HG03060 (cell line): ENCODE results near the gene BEST4.
"Not testable (repeated sequence)": the region's sequence is repeated elsewhere in the genome, so short reads cannot be mapped to it uniquely, and the experiment has no call there.

Experiments
- ATAC-seq: cut with Tn5 transposase; IDR thresholded peaks from one replicate; pipeline ENCODE4 v1.9.1; 2021; ENCODE audit warnings: low read depth, moderate number of reproducible peaks; ENCODE audit not compliant: unreplicated experiment

BEST4 gene

DNA sequence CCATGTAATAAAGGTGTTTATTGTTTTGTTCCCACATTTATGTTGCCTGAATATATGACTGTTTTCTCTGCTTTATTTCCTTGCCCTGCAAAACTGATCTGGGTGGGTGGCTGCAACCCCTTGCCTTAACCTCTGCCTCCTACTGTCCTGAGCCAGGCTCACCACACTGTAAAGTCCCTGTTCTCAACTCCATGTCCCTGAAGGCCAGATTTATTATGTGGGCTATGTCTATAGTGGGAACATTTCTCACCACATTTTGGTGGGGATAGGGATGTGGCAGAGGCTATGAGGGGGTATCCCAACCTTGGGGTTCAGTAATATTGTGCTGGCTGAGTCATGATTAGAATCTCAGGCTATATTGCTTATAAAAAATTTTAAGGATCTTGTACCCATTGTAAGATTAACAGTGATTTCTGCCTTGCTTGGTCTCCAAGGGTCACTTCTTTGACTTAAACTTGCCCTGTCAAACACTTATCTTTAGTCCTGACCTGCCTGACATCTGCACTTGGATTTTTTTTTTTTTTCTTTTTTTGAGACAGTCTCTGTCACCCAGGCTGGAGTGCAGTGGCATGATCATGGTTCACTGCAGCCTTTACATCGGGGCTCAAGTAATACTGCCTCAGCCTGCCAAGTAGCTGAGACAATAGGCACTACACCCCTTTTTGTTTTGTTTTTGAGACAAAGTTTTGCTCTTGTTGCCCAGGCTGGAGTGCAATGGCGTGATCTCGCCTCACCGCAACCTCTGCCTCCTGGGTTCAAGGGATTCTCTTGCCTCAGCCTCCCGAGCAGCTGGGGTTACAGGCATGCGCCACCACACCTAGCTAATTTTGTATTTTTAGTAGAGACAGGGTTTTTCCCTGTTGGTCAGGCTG is 9.0 kb downstream of the BEST4 start:
- ATAC-seq = no peak

GRCh38 chr1:44777969-44778635 is 9.9 kb downstream of the BEST4 start:
- ATAC-seq = no peak

DNA sequence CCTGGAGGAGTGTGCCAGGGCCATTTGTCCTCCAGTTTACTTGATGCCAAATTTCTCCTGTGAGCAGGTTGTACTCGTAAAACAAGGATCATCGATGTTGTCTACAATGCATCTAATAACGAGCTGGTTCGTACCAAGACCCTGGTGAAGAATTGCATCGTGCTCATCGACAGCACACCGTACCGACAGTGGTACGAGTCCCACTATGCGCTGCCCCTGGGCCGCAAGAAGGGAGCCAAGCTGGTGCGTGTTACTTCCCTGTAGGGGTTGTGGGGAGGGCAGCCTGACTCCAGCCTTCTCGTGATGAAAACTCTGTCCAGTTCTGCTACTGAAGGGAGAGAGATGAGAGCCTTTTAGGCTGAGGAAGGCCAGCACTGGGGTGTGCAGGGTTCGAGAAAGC is 10.4 kb downstream of the BEST4 start:
- ATAC-seq = no peak

DNA sequence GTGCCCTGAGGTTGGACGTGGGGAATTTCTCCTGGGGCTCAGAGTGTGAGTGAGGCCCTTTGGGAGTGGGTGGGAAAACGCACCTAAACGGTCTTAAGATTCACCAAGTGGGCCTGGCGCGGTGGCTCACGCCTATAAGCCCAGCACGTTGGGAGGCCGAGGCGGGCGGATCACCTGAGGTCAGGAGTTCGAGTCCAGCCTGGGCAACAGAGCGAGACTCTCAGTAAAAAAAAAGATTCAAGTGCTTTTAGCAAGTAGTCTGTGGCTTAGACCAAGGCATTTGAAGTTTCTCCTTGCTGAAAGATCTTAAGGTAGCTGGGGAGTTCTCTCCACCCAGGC is 11.3 kb downstream of the BEST4 start:
- no peak for ATAC-seq

- no peak for ATAC-seq
Observed at GRCh38 chr1:44775930-44776729, 11.8 kb downstream of the BEST4 start.

DNA sequence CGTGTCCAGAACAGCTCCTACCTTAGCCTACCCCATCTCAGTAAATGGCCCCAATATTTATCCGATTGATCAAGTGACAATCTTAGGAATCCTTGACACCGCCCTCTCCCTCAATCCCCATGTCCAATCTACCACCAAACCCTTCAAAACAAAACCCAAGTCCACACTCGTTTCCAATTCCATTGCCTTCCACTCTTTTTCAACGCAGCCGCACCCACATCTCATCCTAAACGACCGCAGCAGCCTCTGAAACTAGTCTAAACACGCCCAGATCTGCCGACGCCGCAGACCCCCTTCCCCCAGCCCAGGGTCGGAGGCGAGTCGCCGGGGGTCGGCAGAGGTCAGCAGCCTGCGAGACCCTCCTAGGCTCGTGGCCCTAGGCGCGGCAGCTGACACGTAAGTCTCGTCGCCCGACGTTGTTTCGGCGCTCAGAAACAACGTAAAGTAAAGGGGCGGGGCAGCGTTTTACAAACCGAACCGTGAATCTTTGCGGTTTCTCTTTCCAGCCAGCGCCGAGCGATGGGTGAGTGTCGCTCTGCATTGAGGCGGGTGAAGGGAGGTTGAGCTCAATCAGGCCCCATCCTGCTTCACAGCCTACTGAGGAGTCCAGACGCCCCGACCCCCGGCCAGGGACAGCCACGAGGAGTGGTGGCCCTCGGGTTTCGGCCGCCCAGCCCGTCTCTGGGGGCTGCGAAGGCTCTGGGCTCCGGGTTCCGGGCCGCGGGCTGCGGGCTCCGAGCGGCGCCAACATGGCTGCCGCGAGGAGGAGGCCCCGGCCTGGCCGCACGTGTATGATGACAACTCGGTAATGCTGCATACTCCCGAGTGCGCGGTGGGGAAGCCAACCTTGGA is 12.7 kb downstream of the BEST4 start, which contains the start of gene RPS8:
Gene RPS8 (plus strand): TSS at position 463 of the 852 bp plus-strand sequence. CDS start 57 bp downstream, at position 520.
- peak; percentile 69 for ATAC-seq

GRCh38 chr1:44766421-44766820 is 21.5 kb downstream of the BEST4 start:
- ATAC-seq = not testable (repeated sequence)

- no peak for ATAC-seq
Observed at GRCh38 chr1:44760876-44761275, 27.1 kb downstream of the BEST4 start.

GRCh38 chr1:44759077-44759476 is 28.9 kb downstream of the BEST4 start:
- ATAC-seq = no peak

- no peak for ATAC-seq
Observed at GRCh38 chr1:44757420-44757819, 30.6 kb downstream of the BEST4 start.

- ATAC-seq = no peak
Observed at GRCh38 chr1:44747878-44748277, 40.1 kb downstream of the BEST4 start.

GRCh38 chr1:44743211-44743610 is 44.8 kb downstream of the BEST4 start:
- no peak for ATAC-seq

DNA sequence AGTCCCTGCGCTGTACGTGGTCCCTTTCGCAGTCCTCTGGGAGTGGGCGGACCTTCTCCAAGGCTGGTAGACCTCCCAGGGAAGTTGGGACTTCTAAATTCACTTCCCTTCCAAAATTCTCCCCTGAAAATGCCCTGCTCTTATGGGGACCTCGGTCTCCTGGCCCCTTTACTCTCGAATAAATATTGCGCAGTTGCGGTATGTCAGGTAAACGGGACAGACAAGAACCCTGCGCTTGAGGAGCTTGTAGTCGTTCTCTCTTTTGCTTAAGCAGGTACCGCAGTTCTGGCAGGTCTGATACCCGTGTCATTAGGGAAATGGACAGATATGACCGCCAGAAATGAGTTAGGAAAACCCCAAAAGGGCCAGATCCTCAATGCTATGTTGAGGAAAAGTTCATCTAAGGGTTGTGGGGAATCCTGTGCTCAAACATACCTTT is 47.8 kb downstream of the BEST4 start:
- ATAC-seq = no peak

DNA sequence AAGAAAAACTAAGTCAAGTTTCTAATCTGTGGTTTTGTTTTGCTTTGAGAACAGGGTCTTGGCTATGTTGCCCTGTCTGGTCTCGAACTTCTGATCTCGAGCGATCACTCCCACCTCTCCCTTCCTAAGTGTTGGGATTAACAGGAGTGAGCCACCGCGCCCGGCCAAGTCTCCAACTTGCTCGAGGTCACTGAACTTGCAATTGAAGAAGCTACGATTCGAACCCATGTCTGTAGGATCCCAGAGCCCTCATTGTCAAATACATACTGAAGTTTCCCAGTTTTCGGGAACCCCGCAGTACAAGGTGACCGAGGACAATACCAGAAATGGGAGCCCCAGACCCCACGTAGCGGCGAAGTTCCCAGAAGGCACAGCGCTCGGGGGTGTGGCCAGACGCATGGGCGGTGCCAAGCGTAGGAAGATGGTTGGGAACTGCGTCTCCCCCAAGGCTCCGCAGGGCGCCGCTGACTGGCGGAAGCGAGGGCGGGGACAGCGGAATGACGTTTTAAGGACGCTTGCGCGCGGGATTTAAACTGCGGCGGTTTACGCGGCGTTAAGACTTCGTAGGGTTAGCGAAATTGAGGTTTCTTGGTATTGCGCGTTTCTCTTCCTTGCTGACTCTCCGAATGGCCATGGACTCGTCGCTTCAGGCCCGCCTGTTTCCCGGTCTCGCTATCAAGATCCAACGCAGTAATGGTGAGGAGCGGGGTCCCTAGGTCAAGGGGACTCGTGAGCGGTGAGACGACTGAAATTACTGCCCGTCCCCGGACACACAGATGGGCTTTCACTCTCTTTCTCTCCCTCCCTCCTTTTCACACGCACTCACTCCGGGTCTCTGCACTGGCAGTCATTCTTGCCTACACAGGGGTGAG is 48.4 kb downstream of the BEST4 start, which contains the start of gene KIF2C:
Gene KIF2C (plus strand): TSS at position 531 of the 872 bp plus-strand sequence. CDS start 96 bp downstream, at position 627.
- ATAC-seq = peak; percentile 91

- not testable (repeated sequence) for ATAC-seq
Observed at GRCh38 chr1:44738953-44739306, 49.0 kb downstream of the BEST4 start.

- ATAC-seq = no peak
Observed at GRCh38 chr1:44735992-44736391, 52.0 kb downstream of the BEST4 start.

DNA sequence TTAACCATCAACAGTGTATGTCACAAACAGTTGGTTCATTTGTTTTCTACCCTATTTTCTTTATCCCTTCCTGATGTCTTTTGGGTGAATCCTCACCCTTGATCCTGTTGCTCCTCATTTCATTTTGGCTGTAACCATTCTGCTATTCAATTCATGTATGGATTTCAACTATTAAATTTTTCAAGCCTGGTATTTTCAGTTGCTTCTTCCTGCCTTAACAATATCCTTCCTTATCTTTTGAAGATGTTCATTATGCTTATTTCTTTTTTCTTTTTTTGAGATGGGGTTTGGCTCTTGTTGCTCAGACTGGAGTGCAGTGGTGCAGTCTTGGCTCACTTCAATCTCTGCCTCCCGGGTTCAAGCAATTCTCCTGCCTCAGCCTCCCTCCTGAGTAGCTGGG is 54.2 kb downstream of the BEST4 start:
- ATAC-seq = no peak
